Suprapubic skin (tissue), 4 donors: ENCODE data around the gene GRB14. TPM values are rescaled to one million over a fixed set of nuclear protein-coding genes. Genes with fewer than 3 reads are reported as not detected.

ENCODE experiments used
- DNase-seq, 2 donors: peaks; one replicate each; pipeline ENCODE4 v3.0.0-alpha.2; 2019; ENCODE audit warnings: low spot score in 2 of 2
- H3K27ac ChIP-seq: fragments of 200-600 bp; sonication (generic); one replicate; pipeline ENCODE4 v1.5.1; 2019
- H3K27me3 ChIP-seq: fragments of 200-600 bp; sonication (generic); one replicate; pipeline ENCODE4 v1.5.1; 2019
- H3K36me3 ChIP-seq: fragments of 200-600 bp; sonication (generic); one replicate; pipeline ENCODE4 v1.5.1; 2019
- H3K4me1 ChIP-seq: fragments of 200-600 bp; sonication (generic); one replicate; pipeline ENCODE4 v1.5.1; 2019
- H3K4me3 ChIP-seq: fragments of 200-600 bp; sonication (generic); one replicate; pipeline ENCODE4 v1.5.1; 2019; ENCODE audit warnings: mild to moderate bottlenecking
- H3K9me3 ChIP-seq: fragments of 200-600 bp; sonication (generic); one replicate; pipeline ENCODE4 v1.5.1; 2019
- EP300 ChIP-seq: sonication (generic); formaldehyde crosslinking; IDR thresholded peaks from one replicate; pipeline ENCODE4 v1.6.1; 2017; ENCODE audit warnings: antibody characterized with exemption
- POLR2A ChIP-seq, 2 donors: fragments of 450-650 bp; IDR thresholded peaks; one replicate each; pipeline ENCODE4 v1.6.1; 2017; ENCODE audit warnings: antibody characterized with exemption in 2 of 2, mild to moderate bottlenecking in 2 of 2, moderate library complexity in 2 of 2
- POLR2AphosphoS5 ChIP-seq, 3 donors: sonication (generic); formaldehyde crosslinking; IDR thresholded peaks; one replicate each; pipeline ENCODE4 v1.6.1; 2017; ENCODE audit warnings: antibody characterized with exemption in 3 of 3
- WGBS: methylation state at CpG from one replicate; pipeline ENCODE4 v1.1.5; 2018; 5-methylcytosine and 5-hydroxymethylcytosine counted together
- total RNA-seq, 4 donors: library from RNA; depleted of rRNA; stranded (reverse); fragments of >200 nt; gene quantifications; one replicate each; pipeline ENCODE4 v1.1.0, GENCODE V29; 2016
- TF ChIP-seq, protein P1 (sequence below), 2 donors: fragments of 200-600 bp in 1 of 2; fragments of 450-650 bp in 1 of 2; sonication (generic) in 1 of 2; IDR thresholded peaks; one replicate each; pipeline ENCODE4 v1.5.1; 2016 to 2019; ENCODE audit warnings: antibody characterized with exemption in 2 of 2, mild to moderate bottlenecking in 1 of 2, moderate library complexity in 1 of 2

GRB14 gene
- total RNA-seq = 1 to 10 TPM; 2.2 to 8.4 (median 5.1) TPM

DNA sequence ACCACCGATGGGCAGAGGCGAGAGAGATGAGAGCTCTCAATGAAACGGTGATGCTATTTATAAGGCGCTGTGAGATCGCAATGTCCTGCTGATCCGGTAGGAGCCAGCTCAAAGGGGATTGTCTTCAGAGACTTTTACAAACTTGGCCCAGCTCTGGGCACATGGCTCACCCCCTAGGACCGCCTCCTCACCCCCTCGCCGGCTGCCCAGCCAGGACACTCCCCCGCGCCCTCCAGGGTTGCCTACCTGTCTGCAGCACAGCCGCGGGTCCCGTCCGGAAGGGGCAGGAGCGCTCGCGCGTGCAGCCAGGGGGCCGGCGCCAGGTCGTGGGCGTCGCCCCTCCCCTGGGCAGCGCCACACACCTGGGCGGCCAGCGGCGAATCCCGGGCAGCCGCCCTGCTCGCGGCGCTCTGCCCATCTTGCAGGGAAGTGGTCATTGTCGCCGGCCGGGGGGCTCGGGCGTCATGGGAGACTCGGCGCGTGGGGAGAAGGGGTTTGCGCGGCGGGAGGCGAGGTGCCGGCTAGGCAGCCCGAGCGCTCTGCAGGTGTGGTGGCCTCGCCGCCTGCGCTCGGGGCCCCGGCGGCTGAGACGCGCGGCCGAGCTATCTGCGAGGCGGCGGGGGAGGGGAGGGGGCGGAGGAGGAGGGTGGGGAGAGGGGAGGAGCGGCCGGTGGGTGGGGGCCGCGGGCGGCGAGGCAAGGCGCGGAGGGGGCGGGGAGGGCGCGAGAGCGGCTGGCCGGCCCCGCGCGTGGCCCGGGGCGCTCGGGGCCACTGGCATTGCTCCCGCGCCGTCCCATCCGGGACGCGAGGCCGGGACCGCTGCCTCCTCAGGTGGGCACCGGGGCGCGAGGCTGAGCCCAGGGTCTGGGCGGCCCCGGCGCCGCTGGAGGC is at the start of gene GRB14:
Gene GRB14, minus strand, starts transcription at position 610 of the 891 bp plus-strand sequence. Its CDS starts 173 bp downstream, at position 437.
- 3% methylated on average over 6 of the region's 96 CpGs for WGBS
- H3K4me1 ChIP-seq = peaks cover 17% of the 10 kb centered on the region
- peak in 1 of 2 donors; percentile 59 for DNase-seq
- no peaks in the 10 kb centered on the region for H3K9me3 ChIP-seq
- no peak for TF ChIP-seq EP300
- TF ChIP-seq, protein P1, sequence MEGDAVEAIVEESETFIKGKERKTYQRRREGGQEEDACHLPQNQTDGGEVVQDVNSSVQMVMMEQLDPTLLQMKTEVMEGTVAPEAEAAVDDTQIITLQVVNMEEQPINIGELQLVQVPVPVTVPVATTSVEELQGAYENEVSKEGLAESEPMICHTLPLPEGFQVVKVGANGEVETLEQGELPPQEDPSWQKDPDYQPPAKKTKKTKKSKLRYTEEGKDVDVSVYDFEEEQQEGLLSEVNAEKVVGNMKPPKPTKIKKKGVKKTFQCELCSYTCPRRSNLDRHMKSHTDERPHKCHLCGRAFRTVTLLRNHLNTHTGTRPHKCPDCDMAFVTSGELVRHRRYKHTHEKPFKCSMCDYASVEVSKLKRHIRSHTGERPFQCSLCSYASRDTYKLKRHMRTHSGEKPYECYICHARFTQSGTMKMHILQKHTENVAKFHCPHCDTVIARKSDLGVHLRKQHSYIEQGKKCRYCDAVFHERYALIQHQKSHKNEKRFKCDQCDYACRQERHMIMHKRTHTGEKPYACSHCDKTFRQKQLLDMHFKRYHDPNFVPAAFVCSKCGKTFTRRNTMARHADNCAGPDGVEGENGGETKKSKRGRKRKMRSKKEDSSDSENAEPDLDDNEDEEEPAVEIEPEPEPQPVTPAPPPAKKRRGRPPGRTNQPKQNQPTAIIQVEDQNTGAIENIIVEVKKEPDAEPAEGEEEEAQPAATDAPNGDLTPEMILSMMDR (IDR thresholded peaks at IDR 0.05) = no peak
- TF ChIP-seq POLR2A (IDR thresholded peaks at IDR 0.05) = no peak
- peaks cover 10% of the 10 kb centered on the region for H3K27me3 ChIP-seq
- H3K36me3 ChIP-seq = no peaks in the 10 kb centered on the region
- H3K27ac ChIP-seq = no peak within 1 kb of the TSS
- H3K4me3 ChIP-seq = peak within 1 kb of the TSS; percentile 74

GRCh38 chr2:164669291-164669690 is 48.0 kb upstream of the GRB14 start:
- H3K9me3 ChIP-seq = no peaks in the 10 kb centered on the region

DNA sequence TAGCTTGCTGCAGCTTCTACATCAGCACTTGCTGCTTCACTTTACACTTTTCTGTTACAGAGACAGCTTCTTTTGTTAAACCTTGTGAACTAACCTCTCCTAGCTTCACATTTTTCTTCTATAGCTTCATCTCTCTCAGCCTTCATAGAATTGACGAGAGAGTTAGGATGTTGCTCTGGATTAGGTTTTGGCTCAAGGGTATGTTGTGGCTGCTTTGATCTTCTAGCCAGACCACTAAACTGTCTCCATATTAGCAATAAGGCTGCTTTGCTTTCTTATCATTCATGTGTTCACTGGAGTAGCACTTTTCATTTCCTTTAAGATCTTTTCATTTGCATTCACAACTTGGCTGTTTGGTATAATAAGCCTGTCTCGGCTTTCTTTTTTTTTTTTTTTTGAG is 46.3 kb upstream of the GRB14 start:
- Histone ChIP-seq H3K27ac (no peak overlapping the region), H3K36me3 (no peaks in the 10 kb centered on the region), H3K4me3 (no peak overlapping the region), H3K9me3 (no peaks in the 10 kb centered on the region), H3K4me1 (no peaks in the 10 kb centered on the region), H3K27me3 (no peaks in the 10 kb centered on the region)
- no peak for DNase-seq
- no peak for TF ChIP-seq POLR2A (IDR thresholded peaks at IDR 0.05)
- TF ChIP-seq POLR2AphosphoS5 (IDR thresholded peaks at IDR 0.05) = no peak
- TF ChIP-seq, protein P1 (IDR thresholded peaks at IDR 0.05) = no peak
- no peak for TF ChIP-seq EP300
- WGBS = 77% methylated on average over 2 of the region's 2 CpGs

More at GRCh38 chr2:164669291-164669690, 48.0 kb upstream of the GRB14 start:
- no peak for DNase-seq
- Histone ChIP-seq H3K27me3 (no peaks in the 10 kb centered on the region), H3K4me1 (no peaks in the 10 kb centered on the region), H3K36me3 (no peaks in the 10 kb centered on the region), H3K27ac (no peak overlapping the region), H3K4me3 (no peak overlapping the region)
- TF ChIP-seq, protein P1 (IDR thresholded peaks at IDR 0.05) = no peak
- TF ChIP-seq POLR2AphosphoS5 (IDR thresholded peaks at IDR 0.05) = no peak
- no peak for TF ChIP-seq POLR2A (IDR thresholded peaks at IDR 0.05)
- no peak for TF ChIP-seq EP300

GRCh38 chr2:164664070-164664469 is 42.8 kb upstream of the GRB14 start:
- TF ChIP-seq, protein P1 (IDR thresholded peaks at IDR 0.05) = no peak
- TF ChIP-seq EP300 = no peak
- no peak for TF ChIP-seq POLR2AphosphoS5 (IDR thresholded peaks at IDR 0.05)
- no peak for TF ChIP-seq POLR2A (IDR thresholded peaks at IDR 0.05)
- Histone ChIP-seq H3K9me3 (no peaks in the 10 kb centered on the region), H3K4me1 (no peaks in the 10 kb centered on the region), H3K4me3 (no peak overlapping the region), H3K27ac (no peak overlapping the region), H3K36me3 (no peaks in the 10 kb centered on the region), H3K27me3 (no peaks in the 10 kb centered on the region)
- no peak for DNase-seq

DNA sequence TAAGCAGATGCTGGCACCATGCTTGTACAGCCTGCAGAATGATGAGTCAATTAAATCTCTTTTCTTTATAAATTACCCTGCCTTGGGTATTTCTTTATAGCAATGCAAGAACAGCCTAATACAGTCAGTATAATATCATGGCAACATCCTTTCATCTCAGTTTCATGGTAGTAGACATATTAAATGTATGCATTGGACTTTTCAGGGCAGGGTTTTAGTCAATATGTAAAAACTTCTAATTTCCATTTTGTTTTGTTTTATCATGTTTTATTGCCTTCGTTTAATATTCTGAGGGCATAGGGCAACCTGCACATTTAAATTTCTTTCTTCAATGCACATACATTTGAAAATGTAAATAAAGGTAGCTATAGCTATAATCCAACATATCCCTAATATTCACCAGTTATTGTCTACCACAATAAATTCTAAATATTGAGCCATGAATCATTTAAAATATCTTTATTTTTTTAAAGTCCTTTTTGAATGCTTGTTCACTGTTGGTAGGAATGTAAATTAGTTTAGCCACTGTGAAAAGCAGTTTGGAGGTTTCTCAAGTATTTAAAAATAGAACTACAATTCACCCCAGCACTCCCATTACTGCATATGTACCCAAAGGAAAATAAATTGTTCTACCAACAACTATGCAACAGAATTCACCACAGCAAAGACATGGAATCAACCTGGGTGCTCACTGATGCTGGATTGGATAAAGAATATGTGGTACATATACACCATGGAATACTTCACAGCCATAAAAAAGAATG is 41.8 kb upstream of the GRB14 start:
- TF ChIP-seq, protein P1 (IDR thresholded peaks at IDR 0.05) = no peak
- TF ChIP-seq EP300 (no peak), POLR2A (IDR thresholded peaks at IDR 0.05) (no peak), POLR2AphosphoS5 (IDR thresholded peaks at IDR 0.05) (no peak)
- no peaks in the 10 kb centered on the region for H3K27me3 ChIP-seq
- no peaks in the 10 kb centered on the region for H3K4me1 ChIP-seq
- DNase-seq = no peak
- peaks cover 4% of the 10 kb centered on the region for H3K36me3 ChIP-seq
- no peak overlapping the region for H3K4me3 ChIP-seq
- no peak overlapping the region for H3K27ac ChIP-seq
- no peaks in the 10 kb centered on the region for H3K9me3 ChIP-seq
- 90% methylated on average over 1 of the region's 1 CpG for WGBS
